Measurements from ENCODE around the gene OPCML.

DNA sequence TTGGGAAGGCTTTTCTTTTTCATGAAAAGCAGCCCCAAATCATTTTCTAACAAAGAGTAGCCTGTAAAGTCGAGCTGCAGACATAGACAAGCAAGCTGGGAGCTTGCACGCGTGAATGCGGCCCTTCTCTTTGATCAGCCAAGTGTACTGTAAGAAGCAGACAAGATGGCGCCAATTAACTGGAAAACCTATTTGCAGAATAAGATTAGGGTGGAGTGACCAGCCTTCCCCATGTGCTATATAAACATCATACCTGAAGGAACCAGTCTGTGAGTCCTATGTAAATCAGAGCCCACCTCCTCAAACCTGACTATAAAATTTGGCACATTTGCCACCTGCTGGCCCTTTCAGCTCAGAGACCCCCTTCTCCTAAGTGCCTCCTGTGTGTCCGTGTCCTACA, 982.7 kb downstream of the OPCML start:
- TF ChIP-seq CTCF (IDR thresholded peaks at IDR 0.05) (no peak), TCF7L2 (IDR thresholded peaks at IDR 0.05; ENCODE audit: low read depth, low read length) (no peak)
- TF ChIP-seq, protein P1, sequence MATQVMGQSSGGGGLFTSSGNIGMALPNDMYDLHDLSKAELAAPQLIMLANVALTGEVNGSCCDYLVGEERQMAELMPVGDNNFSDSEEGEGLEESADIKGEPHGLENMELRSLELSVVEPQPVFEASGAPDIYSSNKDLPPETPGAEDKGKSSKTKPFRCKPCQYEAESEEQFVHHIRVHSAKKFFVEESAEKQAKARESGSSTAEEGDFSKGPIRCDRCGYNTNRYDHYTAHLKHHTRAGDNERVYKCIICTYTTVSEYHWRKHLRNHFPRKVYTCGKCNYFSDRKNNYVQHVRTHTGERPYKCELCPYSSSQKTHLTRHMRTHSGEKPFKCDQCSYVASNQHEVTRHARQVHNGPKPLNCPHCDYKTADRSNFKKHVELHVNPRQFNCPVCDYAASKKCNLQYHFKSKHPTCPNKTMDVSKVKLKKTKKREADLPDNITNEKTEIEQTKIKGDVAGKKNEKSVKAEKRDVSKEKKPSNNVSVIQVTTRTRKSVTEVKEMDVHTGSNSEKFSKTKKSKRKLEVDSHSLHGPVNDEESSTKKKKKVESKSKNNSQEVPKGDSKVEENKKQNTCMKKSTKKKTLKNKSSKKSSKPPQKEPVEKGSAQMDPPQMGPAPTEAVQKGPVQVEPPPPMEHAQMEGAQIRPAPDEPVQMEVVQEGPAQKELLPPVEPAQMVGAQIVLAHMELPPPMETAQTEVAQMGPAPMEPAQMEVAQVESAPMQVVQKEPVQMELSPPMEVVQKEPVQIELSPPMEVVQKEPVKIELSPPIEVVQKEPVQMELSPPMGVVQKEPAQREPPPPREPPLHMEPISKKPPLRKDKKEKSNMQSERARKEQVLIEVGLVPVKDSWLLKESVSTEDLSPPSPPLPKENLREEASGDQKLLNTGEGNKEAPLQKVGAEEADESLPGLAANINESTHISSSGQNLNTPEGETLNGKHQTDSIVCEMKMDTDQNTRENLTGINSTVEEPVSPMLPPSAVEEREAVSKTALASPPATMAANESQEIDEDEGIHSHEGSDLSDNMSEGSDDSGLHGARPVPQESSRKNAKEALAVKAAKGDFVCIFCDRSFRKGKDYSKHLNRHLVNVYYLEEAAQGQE (IDR thresholded peaks at IDR 0.05; ENCODE audit: insufficient read depth in 1 of 2, low read depth in 2 of 2, low read length in 1 of 2): no peak
